Measurements from ENCODE around the gene OR52D1. TPM values are rescaled to one million over a fixed set of nuclear protein-coding genes. Genes with fewer than 3 reads are reported as not detected.

The OR52D1 gene
- total RNA-seq, 2 experiments from 2014 or later, result not detected

GRCh38 chr11:5489576-5490357 lies 1.3 kb downstream of the OR52D1 start:
- H3K4me1 Mint-ChIP-seq (ENCODE audit: low read depth), result peaks cover 2% of the 10 kb centered on the region
- CTCF ChIA-PET, result no interaction called here
- H3K27me3 Mint-ChIP-seq (ENCODE audit: low read depth), result peaks cover 5% of the 10 kb centered on the region

GRCh38 chr11:5499671-5500070 lies 11.2 kb downstream of the OR52D1 start:
- H3K27me3 Mint-ChIP-seq (ENCODE audit: low read depth), result peaks cover 5% of the 10 kb centered on the region
- no peak overlapping the region for H3K4me3 Mint-ChIP-seq
- no peaks in the 10 kb centered on the region for H3K4me1 Mint-ChIP-seq (ENCODE audit: low read depth)
- intact Hi-C loops (cut with micrococcal nuclease), result no loop called here
- no peak overlapping the region for H3K27ac Mint-ChIP-seq
- no peak for DNase-seq
- CTCF ChIA-PET, result no interaction called here
- no peaks in the 10 kb centered on the region for H3K36me3 Mint-ChIP-seq (ENCODE audit: low read depth)
- no peaks in the 10 kb centered on the region for H3K9me3 Mint-ChIP-seq

More at GRCh38 chr11:5489576-5490357, 1.3 kb downstream of the OR52D1 start:
- H3K27ac Mint-ChIP-seq, result no peak overlapping the region
- H3K4me3 Mint-ChIP-seq, result no peak overlapping the region
- no peak for DNase-seq
- no peaks in the 10 kb centered on the region for H3K36me3 Mint-ChIP-seq (ENCODE audit: low read depth)
- intact Hi-C loops (cut with micrococcal nuclease), result no loop called here
- no peaks in the 10 kb centered on the region for H3K9me3 Mint-ChIP-seq

GRCh38 chr11:5500393-5500801 lies 11.9 kb downstream of the OR52D1 start:
- CTCF ChIA-PET, result no interaction called here
- Mint-ChIP-seq H3K9me3 (no peaks in the 10 kb centered on the region), H3K36me3 (ENCODE audit: low read depth) (no peaks in the 10 kb centered on the region), H3K27me3 (ENCODE audit: low read depth) (peaks cover 5% of the 10 kb centered on the region), H3K27ac (no peak overlapping the region), H3K4me1 (ENCODE audit: low read depth) (no peaks in the 10 kb centered on the region), H3K4me3 (no peak overlapping the region)
- intact Hi-C loops (cut with micrococcal nuclease), result no loop called here
- no peak for DNase-seq

GRCh38 chr11:5504403-5504921 lies 16.0 kb downstream of the OR52D1 start:
- peaks cover 2% of the 10 kb centered on the region for H3K27me3 Mint-ChIP-seq (ENCODE audit: low read depth)
- no peaks in the 10 kb centered on the region for H3K9me3 Mint-ChIP-seq
- H3K4me1 Mint-ChIP-seq (ENCODE audit: low read depth), result no peaks in the 10 kb centered on the region
- no peak for DNase-seq
- intact Hi-C loops (cut with micrococcal nuclease), result no loop called here
- no peak overlapping the region for H3K27ac Mint-ChIP-seq
- H3K4me3 Mint-ChIP-seq, result no peak overlapping the region
- H3K36me3 Mint-ChIP-seq (ENCODE audit: low read depth), result no peaks in the 10 kb centered on the region
- CTCF ChIA-PET, result no interaction called here

GRCh38 chr11:5505363-5506048 lies 17.0 kb downstream of the OR52D1 start:
- DNase-seq, result no peak
- no peaks in the 10 kb centered on the region for H3K9me3 Mint-ChIP-seq
- no peak overlapping the region for H3K27ac Mint-ChIP-seq
- intact Hi-C loops (cut with micrococcal nuclease), result no loop called here
- H3K4me3 Mint-ChIP-seq, result no peak overlapping the region
- no peaks in the 10 kb centered on the region for H3K36me3 Mint-ChIP-seq (ENCODE audit: low read depth)
- CTCF ChIA-PET, result no interaction called here
- H3K4me1 Mint-ChIP-seq (ENCODE audit: low read depth), result no peaks in the 10 kb centered on the region
- H3K27me3 Mint-ChIP-seq (ENCODE audit: low read depth), result no peaks in the 10 kb centered on the region

GRCh38 chr11:5507177-5507932 lies 18.9 kb downstream of the OR52D1 start:
- Mint-ChIP-seq H3K27me3 (ENCODE audit: low read depth) (no peaks in the 10 kb centered on the region), H3K9me3 (no peaks in the 10 kb centered on the region), H3K27ac (no peak overlapping the region), H3K4me3 (no peak overlapping the region), H3K4me1 (ENCODE audit: low read depth) (no peaks in the 10 kb centered on the region), H3K36me3 (ENCODE audit: low read depth) (no peaks in the 10 kb centered on the region)
- no peak for DNase-seq
- CTCF ChIA-PET, result interaction anchor here (0.6 to 0.7 kb wide), 2 partner anchors 38 to 387 kb away, joined by 3 to 4 read pairs; no protein-coding TSS in a partner anchor
- intact Hi-C loops (cut with micrococcal nuclease), result no loop called here

- CTCF ChIA-PET, result interaction anchor here (0.6 to 1.4 kb wide), 2 partner anchors 12 to 386 kb away, joined by 4 read pairs; no protein-coding TSS in a partner anchor
- H3K36me3 Mint-ChIP-seq (ENCODE audit: low read depth), result no peaks in the 10 kb centered on the region
- no peak for DNase-seq
- H3K9me3 Mint-ChIP-seq, result no peaks in the 10 kb centered on the region
- H3K4me1 Mint-ChIP-seq (ENCODE audit: low read depth), result no peaks in the 10 kb centered on the region
- H3K27me3 Mint-ChIP-seq (ENCODE audit: low read depth), result no peaks in the 10 kb centered on the region
- no peak overlapping the region for H3K4me3 Mint-ChIP-seq
- H3K27ac Mint-ChIP-seq, result no peak overlapping the region
- intact Hi-C loops (cut with micrococcal nuclease), result no loop called here
Measured at GRCh38 chr11:5507933-5508305, 19.4 kb downstream of the OR52D1 start.

- H3K27ac Mint-ChIP-seq, result no peak overlapping the region
- no peaks in the 10 kb centered on the region for H3K27me3 Mint-ChIP-seq (ENCODE audit: low read depth)
- no peaks in the 10 kb centered on the region for H3K36me3 Mint-ChIP-seq (ENCODE audit: low read depth)
- DNase-seq, result no peak
- no peak overlapping the region for H3K4me3 Mint-ChIP-seq
- H3K9me3 Mint-ChIP-seq, result no peaks in the 10 kb centered on the region
- intact Hi-C loops (cut with micrococcal nuclease), result no loop called here
- H3K4me1 Mint-ChIP-seq (ENCODE audit: low read depth), result no peaks in the 10 kb centered on the region
- CTCF ChIA-PET, result interaction anchor here (1.1 to 1.4 kb wide), 2 partner anchors 11 to 19 kb away, joined by 3 to 4 read pairs; no protein-coding TSS in a partner anchor
Measured at GRCh38 chr11:5508605-5509004, 20.1 kb downstream of the OR52D1 start.

GRCh38 chr11:5509803-5510202 lies 21.3 kb downstream of the OR52D1 start, which contains the start of gene UBQLN3:
TSS of gene UBQLN3 (minus strand) at chr11:5509957. CDS start at chr11:5509558, 399 bp downstream.
- Mint-ChIP-seq H3K4me1 (ENCODE audit: low read depth) (no peaks in the 10 kb centered on the region), H3K27ac (no peak within 1 kb of the TSS), H3K4me3 (no peak within 1 kb of the TSS), H3K36me3 (ENCODE audit: low read depth) (no peaks in the 10 kb centered on the region), H3K27me3 (ENCODE audit: low read depth) (no peaks in the 10 kb centered on the region), H3K9me3 (no peaks in the 10 kb centered on the region)
- intact Hi-C loops (cut with micrococcal nuclease), result no loop called here
- no peak for DNase-seq
- CTCF ChIA-PET, result interaction anchor here (1.1 kb wide), 1 partner anchor 18 kb away, joined by 3 read pairs; no protein-coding TSS in a partner anchor

- H3K4me3 Mint-ChIP-seq, result no peak overlapping the region
- H3K9me3 Mint-ChIP-seq, result no peaks in the 10 kb centered on the region
- no peak overlapping the region for H3K27ac Mint-ChIP-seq
- intact Hi-C loops (cut with micrococcal nuclease), result no loop called here
- CTCF ChIA-PET, result no interaction called here
- no peaks in the 10 kb centered on the region for H3K4me1 Mint-ChIP-seq (ENCODE audit: low read depth)
- no peak for DNase-seq
- H3K36me3 Mint-ChIP-seq (ENCODE audit: low read depth), result no peaks in the 10 kb centered on the region
- H3K27me3 Mint-ChIP-seq (ENCODE audit: low read depth), result no peaks in the 10 kb centered on the region
Measured at GRCh38 chr11:5514841-5515240, 26.4 kb downstream of the OR52D1 start.

- H3K27me3 Mint-ChIP-seq (ENCODE audit: low read depth), result no peaks in the 10 kb centered on the region
- H3K27ac Mint-ChIP-seq, result no peak within 1 kb of the TSS
- CTCF ChIA-PET, result no interaction called here
- no peak for DNase-seq
- no peaks in the 10 kb centered on the region for H3K4me1 Mint-ChIP-seq (ENCODE audit: low read depth)
- no peaks in the 10 kb centered on the region for H3K9me3 Mint-ChIP-seq
- H3K36me3 Mint-ChIP-seq (ENCODE audit: low read depth), result no peaks in the 10 kb centered on the region
- intact Hi-C loops (cut with micrococcal nuclease), result no loop called here
- no peak within 1 kb of the TSS for H3K4me3 Mint-ChIP-seq
Measured at GRCh38 chr11:5516599-5516998, 28.1 kb downstream of the OR52D1 start, which contains the start of gene UBQLNL. TSS of gene UBQLNL (minus strand) at chr11:5516699. CDS start at chr11:5516441, 258 bp downstream.

- Mint-ChIP-seq H3K27ac (no peak overlapping the region), H3K9me3 (no peaks in the 10 kb centered on the region), H3K4me3 (no peak overlapping the region), H3K36me3 (ENCODE audit: low read depth) (no peaks in the 10 kb centered on the region), H3K27me3 (ENCODE audit: low read depth) (no peaks in the 10 kb centered on the region), H3K4me1 (ENCODE audit: low read depth) (no peaks in the 10 kb centered on the region)
- intact Hi-C loops (cut with micrococcal nuclease), result no loop called here
- no peak for DNase-seq
- CTCF ChIA-PET, result no interaction called here
Measured at GRCh38 chr11:5521540-5521939, 33.1 kb downstream of the OR52D1 start.

Data from activated naive CD4-positive, alpha-beta T cell treated with anti-CD3 and anti-CD28 coated beads for 36 hours (primary cell).